B cell (primary cell): ENCODE data around the gene TSPAN8. TPM values are rescaled to one million over a fixed set of nuclear protein-coding genes. Genes with fewer than 3 reads are reported as not detected.

Experiments used
- ATAC-seq: fragments of 200-7000 bp; cut with Tn5 transposase; one replicate; pipeline ENCODE4 v1.10.0; 2021; ENCODE audit warnings: low read depth, mild to moderate bottlenecking, moderate number of reproducible peaks, moderate library complexity
- CTCF ChIA-PET: fragments of 350-600 bp; sonication (Branson Sonifier 250); formaldehyde crosslinking; loops from one replicate; lab custom pipeline; 2021; ENCODE audit warnings: antibody characterized with exemption, inconsistent platforms; lab: Charles Lee
- POLR2A ChIA-PET: fragments of 350-600 bp; sonication (Branson Sonifier 250); formaldehyde crosslinking; loops from one replicate; lab custom pipeline; 2021; ENCODE audit warnings: antibody characterized with exemption; lab: Charles Lee
- DNase-seq: peaks from one replicate; pipeline ENCODE4 v3.0.0; 2013
- H2AFZ ChIP-seq: 2 replicates; pipeline ENCODE4 v1.6.1; 2012; ENCODE audit warnings: mild to moderate bottlenecking, low read depth, low read length; ENCODE audit not compliant: insufficient read depth, poor library complexity, severe bottlenecking
- H3K27ac ChIP-seq, 2 donors: 1 replicate in 1 of 2; 2 replicates in 1 of 2; pipeline ENCODE4 v1.5.1; 2012 to 2013; ENCODE audit warnings: low read length in 2 of 2, mild to moderate bottlenecking in 2 of 2, moderate library complexity in 1 of 2
- H3K27me3 ChIP-seq, 4 experiments: fragments of 200-600 bp in 1 of 4; sonication (generic) in 1 of 4; replicated peaks in 1 of 4; 1 replicate in 2 of 4; 2 replicates in 2 of 4; pipeline versions ENCODE4 v1.6.1 to v1.7.0; 2013 to 2016; ENCODE audit warnings: low read length in 3 of 4, mild to moderate bottlenecking in 2 of 4, mixed read lengths in 1 of 4, moderate library complexity in 1 of 4; ENCODE audit not compliant: insufficient read depth in 4 of 4, control insufficient read depth in 3 of 4; ENCODE audit errors: control extremely low read depth in 1 of 4
- H3K36me3 ChIP-seq, 2 experiments: replicated peaks in 1 of 2; 1 replicate in 1 of 2; 2 replicates in 1 of 2; pipeline versions ENCODE4 v1.6.1 to v1.7.1; 2013; ENCODE audit warnings: low read length in 1 of 2; ENCODE audit not compliant: insufficient read depth in 2 of 2, control insufficient read depth in 1 of 2; ENCODE audit errors: control extremely low read depth in 1 of 2, extremely low read depth in 1 of 2
- H3K4me1 ChIP-seq, 2 donors: fragments of 200-600 bp in 1 of 2; sonication (generic) in 1 of 2; 1 replicate in 1 of 2; 2 replicates in 1 of 2; pipeline versions ENCODE4 v1.5.1 to v1.6.1; 2013 to 2017; ENCODE audit warnings: low read length in 2 of 2; ENCODE audit not compliant: control insufficient read depth in 2 of 2, insufficient read depth in 2 of 2
- H3K4me2 ChIP-seq: replicated peaks from 2 replicates; pipeline ENCODE3; 2012; ENCODE audit warnings: mild to moderate bottlenecking, low read depth, low read length; ENCODE audit not compliant: poor library complexity, severe bottlenecking
- H3K4me3 ChIP-seq, 5 experiments: fragments of 200-600 bp in 1 of 5; sonication (generic) in 1 of 5; 1 replicate in 3 of 5; 2 replicates in 2 of 5; pipeline versions ENCODE4 v1.5.1 to v1.7.0; 2011 to 2016; ENCODE audit warnings: low read length in 4 of 5, mild to moderate bottlenecking in 4 of 5, low read depth in 2 of 5, control low read depth in 1 of 5, moderate library complexity in 1 of 5; ENCODE audit not compliant: insufficient read depth in 1 of 5; ENCODE audit errors: control extremely low read depth in 1 of 5, extremely low read depth in 1 of 5
- H3K79me2 ChIP-seq: fragments of 200-600 bp; sonication (generic); one replicate; pipeline ENCODE4 v1.6.0; 2016; ENCODE audit warnings: low read length; ENCODE audit not compliant: control insufficient read depth, insufficient read depth
- H3K9ac ChIP-seq: fragments of 200-600 bp; sonication (generic); 2 replicates; pipeline ENCODE4 v1.6.1; 2017; ENCODE audit warnings: mild to moderate bottlenecking, low read length, moderate library complexity
- H3K9me3 ChIP-seq, 3 donors: one replicate each; pipeline versions ENCODE4 v1.6.1 to v1.7.1; 2013; ENCODE audit warnings: low read length in 2 of 3; ENCODE audit not compliant: control insufficient read depth in 2 of 3, insufficient read depth in 1 of 3; ENCODE audit errors: control extremely low read depth in 1 of 3
- H4K20me1 ChIP-seq: 2 replicates; pipeline ENCODE4 v1.6.0; 2012; ENCODE audit warnings: mild to moderate bottlenecking, low read length; ENCODE audit not compliant: insufficient read depth, control insufficient read depth, poor library complexity, severe bottlenecking
- H3K27ac Mint-ChIP-seq: one replicate; pipeline ENCODE4 v1.8.0; 2021; ENCODE audit warnings: mixed read lengths
- H3K27me3 Mint-ChIP-seq: one replicate; pipeline ENCODE4 v1.8.0; 2021; ENCODE audit warnings: mixed read lengths
- H3K4me1 Mint-ChIP-seq: one replicate; pipeline ENCODE4 v1.8.0; 2021; ENCODE audit warnings: mixed read lengths
- H3K4me3 Mint-ChIP-seq: one replicate; pipeline ENCODE4 v1.8.0; 2021; ENCODE audit warnings: mixed read lengths
- H3K9me3 Mint-ChIP-seq: one replicate; pipeline ENCODE4 v1.8.0; 2022; ENCODE audit warnings: mixed read lengths; ENCODE audit not compliant: insufficient read depth
- CTCF ChIP-seq: fragments of 200-600 bp; IDR thresholded peaks from one replicate; pipeline ENCODE4 v1.8.0; 2022; ENCODE audit warnings: antibody characterized with exemption, mild to moderate bottlenecking
- EZH2 ChIP-seq: IDR thresholded peaks from 2 replicates; pipeline ENCODE4 v1.6.1; 2012; ENCODE audit warnings: borderline replicate concordance, low read depth, mild to moderate bottlenecking, moderate library complexity, low read length; ENCODE audit not compliant: insufficient read depth, poor library complexity, severe bottlenecking
- WGBS: methylation state at CpG from one replicate; pipeline ENCODE4 v1.1.5; 2013; ENCODE audit warnings: missing lambda C conversion rate; ENCODE audit not compliant: insufficient coverage; 5-methylcytosine and 5-hydroxymethylcytosine counted together
- intact Hi-C: fragments of 100-400 bp; cut with micrococcal nuclease; formaldehyde crosslinking; loops from one replicate; pipeline ENCODE4 v1.10.0; 2022
- polyA plus RNA-seq: library from polyadenylated mRNA; depleted of rRNA; stranded (reverse); fragments of >200 nt; gene quantifications from 2 replicates; pipeline ENCODE4 v1.2.3, GENCODE V29; 2012
- total RNA-seq, 2 donors: library from RNA; stranded (reverse); fragments of 120-200 nt in 1 of 2; gene quantifications; 1 replicate in 1 of 2; 2 replicates in 1 of 2; pipeline versions ENCODE4 v1.2.3 to v1.2.4, GENCODE V29; 2013 to 2022

Gene TSPAN8
- total and polyA plus RNA-seq, 2 donors (not counting 1 experiment from before 2014, with no cell fraction given): not detected

GRCh38 chr12:71195338-71195896 lies 37.6 kb upstream of the TSPAN8 start:
- Histone ChIP-seq H2AFZ (no peak overlapping the region), H3K27me3 (no peaks in the 10 kb centered on the region), H3K4me2 (no peak overlapping the region), H3K9me3 (no peaks in the 10 kb centered on the region), H3K27ac (no peak overlapping the region), H3K36me3 (no peaks in the 10 kb centered on the region), H3K4me3 (no peak overlapping the region), H4K20me1 (no peaks in the 10 kb centered on the region), H3K4me1 (no peaks in the 10 kb centered on the region), H3K9ac (no peak overlapping the region), H3K79me2 (no peaks in the 10 kb centered on the region)
- no peak for ATAC-seq
- DNase-seq: no peak
- CTCF ChIA-PET: no interaction called here
- Mint-ChIP-seq H3K27ac (no peak overlapping the region), H3K9me3 (no peaks in the 10 kb centered on the region), H3K4me3 (no peak overlapping the region), H3K4me1 (no peaks in the 10 kb centered on the region), H3K27me3 (no peaks in the 10 kb centered on the region)
- TF ChIP-seq CTCF: no peak
- no peak for TF ChIP-seq EZH2
- POLR2A ChIA-PET: no interaction called here
- intact Hi-C loops: no loop called here
- 93% methylated on average over 2 of the region's 5 CpGs for WGBS

- no CpG with 5 or more reads among the region's 2 CpGs for WGBS
- intact Hi-C loops: no loop called here
- Histone ChIP-seq H3K4me3 (no peak overlapping the region), H3K36me3 (no peaks in the 10 kb centered on the region), H2AFZ (no peak overlapping the region), H3K9me3 (no peaks in the 10 kb centered on the region), H3K4me1 (no peaks in the 10 kb centered on the region), H3K4me2 (no peak overlapping the region), H3K27ac (no peak overlapping the region), H3K27me3 (no peaks in the 10 kb centered on the region), H4K20me1 (no peaks in the 10 kb centered on the region), H3K9ac (no peak overlapping the region), H3K79me2 (no peaks in the 10 kb centered on the region)
- no peaks in the 10 kb centered on the region for H3K27me3 Mint-ChIP-seq
- DNase-seq: no peak
- H3K4me1 Mint-ChIP-seq: no peaks in the 10 kb centered on the region
- POLR2A ChIA-PET: no interaction called here
- H3K27ac Mint-ChIP-seq: no peak overlapping the region
- CTCF ChIA-PET: no interaction called here
- TF ChIP-seq EZH2: no peak
- TF ChIP-seq CTCF: no peak
- H3K9me3 Mint-ChIP-seq: no peaks in the 10 kb centered on the region
- no peak for ATAC-seq
- H3K4me3 Mint-ChIP-seq: no peak overlapping the region
These were observed 36.9 kb upstream of the TSPAN8 start for GRCh38 chr12:71194657-71195056.
